HepG2 (cell line): ENCODE data around the gene KLHL36. TPM values are rescaled to one million over a fixed set of nuclear protein-coding genes. Genes with fewer than 3 reads are reported as not detected.

Experiments used
- BORCS8-MEF2B ChIP-seq: sonication (generic); formaldehyde crosslinking; IDR thresholded peaks from 2 replicates; pipeline ENCODE4 v1.8.0; 2022; ENCODE audit warnings: mild to moderate bottlenecking, missing genetic modification reagents
- CBX1 ChIP-seq: IDR thresholded peaks from one replicate; pipeline ENCODE4 v1.6.1; 2016; ENCODE audit warnings: antibody characterized with exemption, low read depth
- CHCHD3 ChIP-seq: sonication (generic); formaldehyde crosslinking; IDR thresholded peaks from 2 replicates; pipeline ENCODE4 v1.8.0; 2022; ENCODE audit warnings: mild to moderate bottlenecking, missing genetic modification reagents, moderate library complexity
- FOXO1 ChIP-seq: sonication (generic); formaldehyde crosslinking; IDR thresholded peaks from 2 replicates; pipeline ENCODE4 v1.4.0; 2020; ENCODE audit warnings: missing genetic modification reagents
- GABPB1 ChIP-seq: IDR thresholded peaks from 2 replicates; pipeline ENCODE4 v1.6.1; 2016; ENCODE audit warnings: mild to moderate bottlenecking, missing genetic modification reagents, moderate library complexity, missing compliant biosample characterization
- GFI1 ChIP-seq: sonication (generic); formaldehyde crosslinking; IDR thresholded peaks from 2 replicates; pipeline ENCODE4 v1.5.0; 2020; ENCODE audit warnings: missing genetic modification reagents, mild to moderate bottlenecking, borderline replicate concordance
- HNRNPK ChIP-seq: fragments of 200-400 bp; formaldehyde crosslinking; IDR thresholded peaks from 2 replicates; pipeline ENCODE4 v1.6.1; 2018; ENCODE audit warnings: low read length, low read depth, moderate library complexity, mild to moderate bottlenecking; ENCODE audit not compliant: poor library complexity, severe bottlenecking
- KAT7 ChIP-seq: IDR thresholded peaks from 2 replicates; pipeline ENCODE4 v1.6.1; 2018; ENCODE audit warnings: borderline replicate concordance, missing compliant biosample characterization
- KAT8 ChIP-seq: IDR thresholded peaks from 2 replicates; pipeline ENCODE4 v1.6.1; 2016; ENCODE audit warnings: missing genetic modification reagents, missing compliant biosample characterization
- MXD4 ChIP-seq: IDR thresholded peaks from 2 replicates; pipeline ENCODE4 v1.6.1; 2016; ENCODE audit warnings: mild to moderate bottlenecking, missing biosample characterization, missing genetic modification reagents
- NONO ChIP-seq, 2 experiments: fragments of 450-650 bp in 1 of 2; sonication (generic) in 1 of 2; formaldehyde crosslinking in 1 of 2; IDR thresholded peaks in 1 of 2; conservative IDR thresholded peaks in 1 of 2; 2 replicates each; pipeline versions ENCODE4 v1.6.1 to v1.8.0; 2017 to 2022; ENCODE audit warnings: mild to moderate bottlenecking in 1 of 2, missing genetic modification reagents in 1 of 2, moderate library complexity in 1 of 2
- PCBP1 ChIP-seq: fragments of 200-400 bp; formaldehyde crosslinking; IDR thresholded peaks from 2 replicates; pipeline ENCODE4 v1.6.1; 2017; ENCODE audit warnings: mild to moderate bottlenecking, low read depth, low read length, borderline replicate concordance
- SALL2 ChIP-seq: sonication (generic); formaldehyde crosslinking; IDR thresholded peaks from 2 replicates; pipeline ENCODE4 v1.8.1; 2023; ENCODE audit warnings: mild to moderate bottlenecking, missing genetic modification reagents, inconsistent platforms
- ZNF343 ChIP-seq: sonication (generic); formaldehyde crosslinking; IDR thresholded peaks from 2 replicates; pipeline ENCODE4 v1.4.0; 2020; ENCODE audit warnings: mild to moderate bottlenecking, missing genetic modification reagents
- ZNF563 ChIP-seq: sonication (generic); formaldehyde crosslinking; IDR thresholded peaks from 2 replicates; pipeline ENCODE4 v1.8.0; 2022; ENCODE audit warnings: mild to moderate bottlenecking, moderate library complexity, missing genetic modification reagents
- ZNF788 ChIP-seq: sonication (generic); formaldehyde crosslinking; IDR thresholded peaks from 2 replicates; pipeline ENCODE4 v1.5.0; 2020; ENCODE audit warnings: mild to moderate bottlenecking, missing genetic modification reagents, borderline replicate concordance
- polyA plus RNA-seq, 8 experiments: library from polyadenylated mRNA; depleted of rRNA in 3 of 8; stranded (reverse) in 7 of 8; unstranded in 1 of 8; fragments of >200 nt; fragmentation: Illumina TruSeq in 4 of 8; extraction: Trizol in 4 of 8; gene quantifications; 2 replicates each; pipeline versions ENCODE4 v1.2.1 to v1.2.3, GENCODE V29; 2011 to 2016; ENCODE audit warnings: low read depth in 4 of 8, missing spikeins in 1 of 8, mixed read lengths in 1 of 8; ENCODE audit not compliant: insufficient read depth in 1 of 8
- total RNA-seq, 5 experiments: library from RNA; depleted of rRNA; stranded (reverse); fragments of >200 nt; fragmentation: Illumina TruSeq; extraction: Trizol; gene quantifications; 2 replicates each; pipeline ENCODE4 v1.2.3, GENCODE V29; 2016; ENCODE audit warnings: low read depth in 1 of 5
- TF ChIP-seq, protein P1 (sequence below), 2 experiments: fragments of 450-650 bp in 1 of 2; sonication (generic) in 1 of 2; formaldehyde crosslinking in 1 of 2; IDR thresholded peaks; 2 replicates each; pipeline versions ENCODE4 v1.6.1 to v1.8.0; 2016 to 2022; ENCODE audit warnings: antibody characterized with exemption in 1 of 2, mild to moderate bottlenecking in 1 of 2, missing genetic modification reagents in 1 of 2
- TF ChIP-seq, protein P2 (sequence below): IDR thresholded peaks from 2 replicates; pipeline ENCODE4 v1.6.1; 2018; ENCODE audit warnings: missing genetic modification reagents

The KLHL36 gene
- total and polyA plus RNA-seq, 2 of the 13 experiments (the other 11 are each of a cell fraction or from before 2014, with no cell fraction given): 24.3 to 26.0 TPM

DNA sequence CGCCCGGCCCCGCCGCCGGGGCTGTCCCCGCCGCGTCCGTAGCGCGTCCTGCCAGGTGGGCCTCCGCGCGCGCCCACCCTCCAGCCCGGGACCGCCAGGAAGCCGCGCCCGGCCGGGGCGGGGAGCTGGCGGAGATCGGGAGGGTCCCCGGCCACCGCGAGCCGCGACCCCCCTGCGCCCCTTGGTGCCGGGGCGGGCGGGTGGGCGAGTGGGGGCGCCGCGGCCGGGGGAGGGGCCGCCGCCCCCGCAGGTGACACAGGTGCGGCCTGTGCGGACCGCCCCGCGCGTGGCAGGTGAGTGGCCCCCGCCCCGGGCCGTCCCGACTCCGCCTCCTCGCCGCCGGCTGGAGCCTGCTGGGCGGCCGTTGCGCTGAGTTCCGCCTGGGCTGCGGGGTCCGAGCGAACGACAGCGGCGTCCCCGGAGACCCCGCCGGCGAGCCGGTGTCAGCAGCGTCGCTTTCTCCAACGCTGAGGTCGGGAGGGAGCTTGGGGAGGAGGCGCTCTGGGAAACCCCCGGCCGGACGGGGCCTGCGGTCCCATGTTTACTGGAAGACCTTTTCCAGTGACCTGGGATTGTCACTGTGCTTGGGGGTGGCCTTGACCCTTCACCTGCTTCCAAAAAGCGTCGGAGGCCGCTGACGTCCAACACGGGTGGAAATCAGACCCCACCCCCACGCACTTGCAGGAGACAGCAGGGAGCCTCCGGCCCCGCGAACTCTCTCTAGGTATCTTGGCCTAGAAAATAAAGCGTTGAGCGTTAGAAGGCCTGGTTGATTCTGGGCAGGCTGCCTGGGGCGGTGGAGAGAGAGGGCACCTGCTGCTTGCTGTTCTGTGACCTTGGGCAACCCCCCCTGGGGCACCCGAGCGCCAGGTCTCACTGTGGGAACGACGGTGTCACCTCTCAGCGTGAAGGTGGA, 542 bp downstream of the KLHL36 start (continued):
- TF ChIP-seq, protein P1, sequence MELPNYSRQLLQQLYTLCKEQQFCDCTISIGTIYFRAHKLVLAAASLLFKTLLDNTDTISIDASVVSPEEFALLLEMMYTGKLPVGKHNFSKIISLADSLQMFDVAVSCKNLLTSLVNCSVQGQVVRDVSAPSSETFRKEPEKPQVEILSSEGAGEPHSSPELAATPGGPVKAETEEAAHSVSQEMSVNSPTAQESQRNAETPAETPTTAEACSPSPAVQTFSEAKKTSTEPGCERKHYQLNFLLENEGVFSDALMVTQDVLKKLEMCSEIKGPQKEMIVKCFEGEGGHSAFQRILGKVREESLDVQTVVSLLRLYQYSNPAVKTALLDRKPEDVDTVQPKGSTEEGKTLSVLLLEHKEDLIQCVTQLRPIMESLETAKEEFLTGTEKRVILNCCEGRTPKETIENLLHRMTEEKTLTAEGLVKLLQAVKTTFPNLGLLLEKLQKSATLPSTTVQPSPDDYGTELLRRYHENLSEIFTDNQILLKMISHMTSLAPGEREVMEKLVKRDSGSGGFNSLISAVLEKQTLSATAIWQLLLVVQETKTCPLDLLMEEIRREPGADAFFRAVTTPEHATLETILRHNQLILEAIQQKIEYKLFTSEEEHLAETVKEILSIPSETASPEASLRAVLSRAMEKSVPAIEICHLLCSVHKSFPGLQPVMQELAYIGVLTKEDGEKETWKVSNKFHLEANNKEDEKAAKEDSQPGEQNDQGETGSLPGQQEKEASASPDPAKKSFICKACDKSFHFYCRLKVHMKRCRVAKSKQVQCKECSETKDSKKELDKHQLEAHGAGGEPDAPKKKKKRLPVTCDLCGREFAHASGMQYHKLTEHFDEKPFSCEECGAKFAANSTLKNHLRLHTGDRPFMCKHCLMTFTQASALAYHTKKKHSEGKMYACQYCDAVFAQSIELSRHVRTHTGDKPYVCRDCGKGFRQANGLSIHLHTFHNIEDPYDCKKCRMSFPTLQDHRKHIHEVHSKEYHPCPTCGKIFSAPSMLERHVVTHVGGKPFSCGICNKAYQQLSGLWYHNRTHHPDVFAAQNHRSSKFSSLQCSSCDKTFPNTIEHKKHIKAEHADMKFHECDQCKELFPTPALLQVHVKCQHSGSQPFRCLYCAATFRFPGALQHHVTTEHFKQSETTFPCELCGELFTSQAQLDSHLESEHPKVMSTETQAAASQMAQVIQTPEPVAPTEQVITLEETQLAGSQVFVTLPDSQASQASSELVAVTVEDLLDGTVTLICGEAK (IDR thresholded peaks at IDR 0.05): no peak
- TF ChIP-seq, protein P1 (CRISPR knock-in tag; IDR thresholded peaks at IDR 0.05): peak; percentile 35; the same call in 1 of the 2 replicates
- TF ChIP-seq KAT8: peak; percentile 30; the same call in 1 of the 2 replicates
- no peak for TF ChIP-seq NONO (IDR thresholded peaks at IDR 0.05)
- TF ChIP-seq NONO (CRISPR knock-in tag; conservative IDR thresholded peaks at IDR 0.05): 0 out of 2 replicates have a peak, but pooled peaks have one; percentile 14
- no peak for TF ChIP-seq CBX1
- peak; percentile 76; the same call in 1 of the 2 replicates for TF ChIP-seq ZNF563 (CRISPR knock-in tag)
- TF ChIP-seq BORCS8-MEF2B (CRISPR knock-in tag): peak; percentile 57; the same call in 1 of the 2 replicates
- peak; percentile 64; the same call in 1 of the 2 replicates for TF ChIP-seq FOXO1 (CRISPR knock-in tag)
- peak; percentile 49; the same call in 1 of the 2 replicates for TF ChIP-seq MXD4
- no peak; the same call in 1 of the 2 replicates for TF ChIP-seq GFI1
- TF ChIP-seq, protein P2, sequence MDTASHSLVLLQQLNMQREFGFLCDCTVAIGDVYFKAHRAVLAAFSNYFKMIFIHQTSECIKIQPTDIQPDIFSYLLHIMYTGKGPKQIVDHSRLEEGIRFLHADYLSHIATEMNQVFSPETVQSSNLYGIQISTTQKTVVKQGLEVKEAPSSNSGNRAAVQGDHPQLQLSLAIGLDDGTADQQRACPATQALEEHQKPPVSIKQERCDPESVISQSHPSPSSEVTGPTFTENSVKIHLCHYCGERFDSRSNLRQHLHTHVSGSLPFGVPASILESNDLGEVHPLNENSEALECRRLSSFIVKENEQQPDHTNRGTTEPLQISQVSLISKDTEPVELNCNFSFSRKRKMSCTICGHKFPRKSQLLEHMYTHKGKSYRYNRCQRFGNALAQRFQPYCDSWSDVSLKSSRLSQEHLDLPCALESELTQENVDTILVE (CRISPR knock-in tag): no peak
- TF ChIP-seq GABPB1 (CRISPR knock-in tag): peak; percentile 49; the same call in 1 of the 2 replicates
- no peak; the same call in 1 of the 2 replicates for TF ChIP-seq SALL2 (CRISPR knock-in tag)
- TF ChIP-seq PCBP1: no peak
- TF ChIP-seq HNRNPK: no peak
- TF ChIP-seq CHCHD3 (CRISPR knock-in tag): 0 out of 2 replicates have a peak, but pooled peaks have one; percentile 48
- TF ChIP-seq KAT7 (CRISPR knock-in tag): 0 out of 2 replicates have a peak, but pooled peaks have one; percentile 34
- TF ChIP-seq ZNF788 (CRISPR knock-in tag): peak; percentile 32; the same call in 1 of the 2 replicates
- 0 out of 2 replicates have a peak, but pooled peaks have one; percentile 6 for TF ChIP-seq ZNF343
- TF ChIP-seq, all 625 proteins: peak for 157
